B cell (primary cell): Measurements from ENCODE around the gene AOPEP.

ENCODE experiments used
- EZH2 ChIP-seq: IDR thresholded peaks from 2 replicates; pipeline ENCODE4 v1.6.1; 2012; ENCODE audit warnings: borderline replicate concordance, low read depth, mild to moderate bottlenecking, moderate library complexity, low read length; ENCODE audit not compliant: insufficient read depth, poor library complexity, severe bottlenecking
- TF ChIP-seq, protein P1 (sequence below): fragments of 200-600 bp; IDR thresholded peaks from one replicate; pipeline ENCODE4 v1.8.0; 2022; ENCODE audit warnings: antibody characterized with exemption, mild to moderate bottlenecking

DNA sequence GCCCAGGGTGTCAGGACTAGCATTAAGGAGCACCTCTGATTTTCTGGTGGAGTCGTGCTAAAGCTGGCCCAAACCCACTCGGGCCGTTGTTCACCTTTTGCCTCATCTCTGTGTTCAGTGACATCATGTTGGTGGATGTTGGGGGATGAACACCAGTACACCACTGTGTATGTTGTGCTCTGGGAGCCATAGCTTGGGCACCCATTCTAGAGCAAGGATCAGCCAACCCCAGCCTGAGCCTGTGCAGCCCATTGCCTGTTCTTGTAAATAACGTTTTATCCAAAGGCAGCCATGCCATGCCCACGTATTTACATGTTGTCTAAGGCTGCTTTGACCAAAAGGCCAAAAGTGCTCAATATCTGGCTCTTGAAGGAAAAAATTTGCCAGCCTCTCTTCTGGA is 345.4 kb downstream of the AOPEP start:
- TF ChIP-seq, protein P1, sequence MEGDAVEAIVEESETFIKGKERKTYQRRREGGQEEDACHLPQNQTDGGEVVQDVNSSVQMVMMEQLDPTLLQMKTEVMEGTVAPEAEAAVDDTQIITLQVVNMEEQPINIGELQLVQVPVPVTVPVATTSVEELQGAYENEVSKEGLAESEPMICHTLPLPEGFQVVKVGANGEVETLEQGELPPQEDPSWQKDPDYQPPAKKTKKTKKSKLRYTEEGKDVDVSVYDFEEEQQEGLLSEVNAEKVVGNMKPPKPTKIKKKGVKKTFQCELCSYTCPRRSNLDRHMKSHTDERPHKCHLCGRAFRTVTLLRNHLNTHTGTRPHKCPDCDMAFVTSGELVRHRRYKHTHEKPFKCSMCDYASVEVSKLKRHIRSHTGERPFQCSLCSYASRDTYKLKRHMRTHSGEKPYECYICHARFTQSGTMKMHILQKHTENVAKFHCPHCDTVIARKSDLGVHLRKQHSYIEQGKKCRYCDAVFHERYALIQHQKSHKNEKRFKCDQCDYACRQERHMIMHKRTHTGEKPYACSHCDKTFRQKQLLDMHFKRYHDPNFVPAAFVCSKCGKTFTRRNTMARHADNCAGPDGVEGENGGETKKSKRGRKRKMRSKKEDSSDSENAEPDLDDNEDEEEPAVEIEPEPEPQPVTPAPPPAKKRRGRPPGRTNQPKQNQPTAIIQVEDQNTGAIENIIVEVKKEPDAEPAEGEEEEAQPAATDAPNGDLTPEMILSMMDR = no peak
- no peak for TF ChIP-seq EZH2
